ENCODE results near the gene PAPPA2.

Gene PAPPA2

GRCh38 chr1:176466514-176466913, 3.5 kb downstream of the PAPPA2 start:
- Mint-ChIP-seq H3K4me1 (ENCODE audit: low read depth) (no peaks in the 10 kb centered on the region), H3K9me3 (no peaks in the 10 kb centered on the region), H3K27ac (no peak overlapping the region), H3K27me3 (no peaks in the 10 kb centered on the region), H3K36me3 (ENCODE audit: low read depth) (no peaks in the 10 kb centered on the region), H3K4me3 (no peak overlapping the region)
- intact Hi-C loops (cut with micrococcal nuclease), result no loop called here

- no peak overlapping the region for H3K27ac Mint-ChIP-seq
Observed at GRCh38 chr1:176469450-176470010, 6.6 kb downstream of the PAPPA2 start.

GRCh38 chr1:176471338-176472121, 8.6 kb downstream of the PAPPA2 start:
- Mint-ChIP-seq H3K27me3 (no peaks in the 10 kb centered on the region), H3K9me3 (no peaks in the 10 kb centered on the region), H3K36me3 (ENCODE audit: low read depth) (no peaks in the 10 kb centered on the region), H3K4me1 (ENCODE audit: low read depth) (no peaks in the 10 kb centered on the region), H3K27ac (no peak overlapping the region), H3K4me3 (no peak overlapping the region)
- intact Hi-C loops (cut with micrococcal nuclease), result no loop called here

More at GRCh38 chr1:176469450-176470010, 6.6 kb downstream of the PAPPA2 start:
- Mint-ChIP-seq H3K36me3 (ENCODE audit: low read depth) (no peaks in the 10 kb centered on the region), H3K4me3 (no peak overlapping the region), H3K9me3 (no peaks in the 10 kb centered on the region), H3K27me3 (no peaks in the 10 kb centered on the region), H3K4me1 (ENCODE audit: low read depth) (no peaks in the 10 kb centered on the region)
- intact Hi-C loops (cut with micrococcal nuclease), result no loop called here

- Mint-ChIP-seq H3K27ac (no peak overlapping the region), H3K4me1 (ENCODE audit: low read depth) (no peaks in the 10 kb centered on the region), H3K36me3 (ENCODE audit: low read depth) (no peaks in the 10 kb centered on the region), H3K9me3 (no peaks in the 10 kb centered on the region), H3K27me3 (no peaks in the 10 kb centered on the region), H3K4me3 (no peak overlapping the region)
- intact Hi-C loops (cut with micrococcal nuclease), result no loop called here
Observed at GRCh38 chr1:176479971-176480370, 17.0 kb downstream of the PAPPA2 start.

GRCh38 chr1:176480750-176481149, 17.8 kb downstream of the PAPPA2 start:
- no peaks in the 10 kb centered on the region for H3K27me3 Mint-ChIP-seq
- intact Hi-C loops (cut with micrococcal nuclease), result no loop called here
- H3K36me3 Mint-ChIP-seq (ENCODE audit: low read depth), result no peaks in the 10 kb centered on the region
- no peak overlapping the region for H3K27ac Mint-ChIP-seq
- H3K9me3 Mint-ChIP-seq, result no peaks in the 10 kb centered on the region
- H3K4me1 Mint-ChIP-seq (ENCODE audit: low read depth), result no peaks in the 10 kb centered on the region
- H3K4me3 Mint-ChIP-seq, result no peak overlapping the region

GRCh38 chr1:176485083-176485482, 22.1 kb downstream of the PAPPA2 start:
- no peak overlapping the region for H3K4me3 Mint-ChIP-seq
- no peak overlapping the region for H3K27ac Mint-ChIP-seq
- H3K27me3 Mint-ChIP-seq, result no peaks in the 10 kb centered on the region
- H3K9me3 Mint-ChIP-seq, result peaks cover 9% of the 10 kb centered on the region
- intact Hi-C loops (cut with micrococcal nuclease), result no loop called here
- H3K36me3 Mint-ChIP-seq (ENCODE audit: low read depth), result no peaks in the 10 kb centered on the region
- H3K4me1 Mint-ChIP-seq (ENCODE audit: low read depth), result no peaks in the 10 kb centered on the region

- no peak overlapping the region for H3K4me3 Mint-ChIP-seq
- intact Hi-C loops (cut with micrococcal nuclease), result no loop called here
- no peak overlapping the region for H3K27ac Mint-ChIP-seq
- no peaks in the 10 kb centered on the region for H3K9me3 Mint-ChIP-seq
- H3K36me3 Mint-ChIP-seq (ENCODE audit: low read depth), result no peaks in the 10 kb centered on the region
- H3K27me3 Mint-ChIP-seq, result no peaks in the 10 kb centered on the region
- H3K4me1 Mint-ChIP-seq (ENCODE audit: low read depth), result no peaks in the 10 kb centered on the region
Observed at GRCh38 chr1:176494436-176494835, 31.5 kb downstream of the PAPPA2 start.

GRCh38 chr1:176499671-176500070, 36.7 kb downstream of the PAPPA2 start:
- Mint-ChIP-seq H3K4me1 (ENCODE audit: low read depth) (no peaks in the 10 kb centered on the region), H3K27me3 (no peaks in the 10 kb centered on the region), H3K27ac (no peak overlapping the region), H3K4me3 (no peak overlapping the region), H3K36me3 (ENCODE audit: low read depth) (no peaks in the 10 kb centered on the region), H3K9me3 (no peaks in the 10 kb centered on the region)
- intact Hi-C loops (cut with micrococcal nuclease), result no loop called here

GRCh38 chr1:176501599-176501998, 38.6 kb downstream of the PAPPA2 start:
- Mint-ChIP-seq H3K4me1 (ENCODE audit: low read depth) (no peaks in the 10 kb centered on the region), H3K4me3 (no peak overlapping the region), H3K36me3 (ENCODE audit: low read depth) (no peaks in the 10 kb centered on the region), H3K27me3 (no peaks in the 10 kb centered on the region), H3K27ac (no peak overlapping the region), H3K9me3 (no peaks in the 10 kb centered on the region)
- intact Hi-C loops (cut with micrococcal nuclease), result no loop called here

- no peaks in the 10 kb centered on the region for H3K36me3 Mint-ChIP-seq (ENCODE audit: low read depth)
- intact Hi-C loops (cut with micrococcal nuclease), result no loop called here
- H3K9me3 Mint-ChIP-seq, result no peaks in the 10 kb centered on the region
- H3K27ac Mint-ChIP-seq, result no peak overlapping the region
- H3K27me3 Mint-ChIP-seq, result no peaks in the 10 kb centered on the region
- H3K4me3 Mint-ChIP-seq, result no peak overlapping the region
- H3K4me1 Mint-ChIP-seq (ENCODE audit: low read depth), result no peaks in the 10 kb centered on the region
Observed at GRCh38 chr1:176504848-176505553, 42.0 kb downstream of the PAPPA2 start.

- no peaks in the 10 kb centered on the region for H3K4me1 Mint-ChIP-seq (ENCODE audit: low read depth)
- H3K27me3 Mint-ChIP-seq, result no peaks in the 10 kb centered on the region
- H3K27ac Mint-ChIP-seq, result no peak overlapping the region
Observed at GRCh38 chr1:176512966-176513365, 50.0 kb downstream of the PAPPA2 start.

GRCh38 chr1:176515310-176515709, 52.3 kb downstream of the PAPPA2 start:
- Mint-ChIP-seq H3K9me3 (peaks cover 3% of the 10 kb centered on the region), H3K4me3 (no peak overlapping the region), H3K4me1 (ENCODE audit: low read depth) (no peaks in the 10 kb centered on the region), H3K27me3 (no peaks in the 10 kb centered on the region), H3K36me3 (ENCODE audit: low read depth) (no peaks in the 10 kb centered on the region), H3K27ac (no peak overlapping the region)
- intact Hi-C loops (cut with micrococcal nuclease), result no loop called here

More at GRCh38 chr1:176512966-176513365, 50.0 kb downstream of the PAPPA2 start:
- no peaks in the 10 kb centered on the region for H3K9me3 Mint-ChIP-seq
- H3K36me3 Mint-ChIP-seq (ENCODE audit: low read depth), result no peaks in the 10 kb centered on the region
- H3K4me3 Mint-ChIP-seq, result no peak overlapping the region
- intact Hi-C loops (cut with micrococcal nuclease), result no loop called here

- H3K36me3 Mint-ChIP-seq (ENCODE audit: low read depth), result no peaks in the 10 kb centered on the region
- no peak overlapping the region for H3K4me3 Mint-ChIP-seq
- intact Hi-C loops (cut with micrococcal nuclease), result no loop called here
- peaks cover 9% of the 10 kb centered on the region for H3K9me3 Mint-ChIP-seq
- H3K27me3 Mint-ChIP-seq, result no peaks in the 10 kb centered on the region
- no peak overlapping the region for H3K27ac Mint-ChIP-seq
- no peaks in the 10 kb centered on the region for H3K4me1 Mint-ChIP-seq (ENCODE audit: low read depth)
Observed at GRCh38 chr1:176517484-176517883, 54.5 kb downstream of the PAPPA2 start.

- Mint-ChIP-seq H3K4me3 (no peak overlapping the region), H3K36me3 (ENCODE audit: low read depth) (no peaks in the 10 kb centered on the region), H3K9me3 (peaks cover 9% of the 10 kb centered on the region), H3K4me1 (ENCODE audit: low read depth) (no peaks in the 10 kb centered on the region), H3K27me3 (no peaks in the 10 kb centered on the region), H3K27ac (no peak overlapping the region)
- intact Hi-C loops (cut with micrococcal nuclease), result no loop called here
Observed at GRCh38 chr1:176521211-176521610, 58.2 kb downstream of the PAPPA2 start.

All from dendritic cell treated with granulocyte-macrophage colony-stimulating factor and Interleukin-4, amounts not matched to agents 40 ng/mL and 50 ng/mL, for 4 days (primary cell).